Measurements from ENCODE around the gene DBNDD2.
A peak's percentile ranks its signal among the peaks of the same experiment; 100 is the strongest.

The DBNDD2 gene

DNA sequence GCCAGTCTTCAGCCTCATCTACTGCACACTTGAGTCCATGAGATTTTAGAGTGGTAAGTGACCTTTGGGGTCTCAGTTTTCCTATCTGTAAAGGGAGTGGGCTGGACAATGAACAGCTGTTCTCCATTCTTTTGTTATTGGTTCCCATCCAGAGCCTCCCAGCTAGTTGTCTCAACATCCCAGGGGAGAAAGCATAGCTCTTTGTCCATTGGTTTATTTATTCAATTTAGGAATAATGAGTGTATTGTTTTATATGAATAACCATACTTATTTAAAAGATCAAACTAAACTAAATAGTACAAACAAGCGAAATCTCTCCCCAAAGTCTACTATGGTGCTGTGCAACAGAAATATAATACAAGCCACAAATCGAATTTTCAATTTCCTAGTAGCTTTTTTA, 21.5 kb downstream of the DBNDD2 start:
- TF ChIP-seq, protein P1, sequence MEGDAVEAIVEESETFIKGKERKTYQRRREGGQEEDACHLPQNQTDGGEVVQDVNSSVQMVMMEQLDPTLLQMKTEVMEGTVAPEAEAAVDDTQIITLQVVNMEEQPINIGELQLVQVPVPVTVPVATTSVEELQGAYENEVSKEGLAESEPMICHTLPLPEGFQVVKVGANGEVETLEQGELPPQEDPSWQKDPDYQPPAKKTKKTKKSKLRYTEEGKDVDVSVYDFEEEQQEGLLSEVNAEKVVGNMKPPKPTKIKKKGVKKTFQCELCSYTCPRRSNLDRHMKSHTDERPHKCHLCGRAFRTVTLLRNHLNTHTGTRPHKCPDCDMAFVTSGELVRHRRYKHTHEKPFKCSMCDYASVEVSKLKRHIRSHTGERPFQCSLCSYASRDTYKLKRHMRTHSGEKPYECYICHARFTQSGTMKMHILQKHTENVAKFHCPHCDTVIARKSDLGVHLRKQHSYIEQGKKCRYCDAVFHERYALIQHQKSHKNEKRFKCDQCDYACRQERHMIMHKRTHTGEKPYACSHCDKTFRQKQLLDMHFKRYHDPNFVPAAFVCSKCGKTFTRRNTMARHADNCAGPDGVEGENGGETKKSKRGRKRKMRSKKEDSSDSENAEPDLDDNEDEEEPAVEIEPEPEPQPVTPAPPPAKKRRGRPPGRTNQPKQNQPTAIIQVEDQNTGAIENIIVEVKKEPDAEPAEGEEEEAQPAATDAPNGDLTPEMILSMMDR (IDR thresholded peaks at IDR 0.05; ENCODE audit: low read depth, low read length) = no peak
- H3K4me3 ChIP-seq (ENCODE audit: low read depth, low read length) = no peak overlapping the region

DNA sequence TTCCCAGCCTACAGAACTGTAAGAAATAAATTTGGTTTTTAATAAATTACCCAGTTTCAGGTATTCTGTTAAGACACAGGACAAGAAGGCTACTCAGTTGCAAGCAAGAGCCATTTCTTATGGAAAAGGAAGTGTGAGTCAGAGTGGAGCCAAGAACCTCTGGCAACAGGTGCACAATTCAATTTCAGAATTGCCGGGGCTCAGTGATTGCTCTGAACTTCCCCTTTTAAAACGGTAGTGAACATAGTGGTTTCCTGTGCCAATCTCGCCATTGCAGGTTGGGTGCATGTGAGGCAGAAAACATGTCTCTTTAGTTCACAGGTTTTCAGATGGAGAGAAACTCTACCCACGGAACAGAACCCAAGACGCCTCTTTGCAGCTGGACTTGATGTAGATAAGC, 24.2 kb downstream of the DBNDD2 start:
- TF ChIP-seq, protein P1 (IDR thresholded peaks at IDR 0.05; ENCODE audit: low read depth, low read length) = no peak

DNA sequence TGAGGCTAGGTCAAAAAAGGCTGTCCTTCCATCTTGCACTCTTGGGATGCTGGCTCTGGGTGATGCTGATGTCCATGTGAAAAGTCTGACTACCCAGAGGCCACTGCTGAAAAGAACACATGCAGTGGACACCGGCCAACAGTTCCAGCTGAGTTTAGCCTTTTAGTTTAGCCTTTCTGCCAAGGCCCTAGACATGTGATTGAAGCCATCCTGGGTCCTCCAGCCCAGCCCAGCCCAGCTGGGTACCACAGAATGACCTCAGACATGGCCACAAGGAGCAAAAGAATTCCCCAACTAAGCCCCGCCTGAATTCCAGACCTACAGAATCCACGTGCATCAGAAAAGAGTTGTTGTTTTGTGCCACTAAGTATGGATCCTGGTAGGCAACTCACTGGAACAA, 25.2 kb downstream of the DBNDD2 start:
- TF ChIP-seq, protein P1 (IDR thresholded peaks at IDR 0.05; ENCODE audit: low read depth, low read length) = no peak
- no peak overlapping the region for H3K4me3 ChIP-seq (ENCODE audit: low read depth, low read length)

More for the DNA sequence above, 24.2 kb downstream of the DBNDD2 start:
- no peak overlapping the region for H3K4me3 ChIP-seq (ENCODE audit: low read depth, low read length)

DNA sequence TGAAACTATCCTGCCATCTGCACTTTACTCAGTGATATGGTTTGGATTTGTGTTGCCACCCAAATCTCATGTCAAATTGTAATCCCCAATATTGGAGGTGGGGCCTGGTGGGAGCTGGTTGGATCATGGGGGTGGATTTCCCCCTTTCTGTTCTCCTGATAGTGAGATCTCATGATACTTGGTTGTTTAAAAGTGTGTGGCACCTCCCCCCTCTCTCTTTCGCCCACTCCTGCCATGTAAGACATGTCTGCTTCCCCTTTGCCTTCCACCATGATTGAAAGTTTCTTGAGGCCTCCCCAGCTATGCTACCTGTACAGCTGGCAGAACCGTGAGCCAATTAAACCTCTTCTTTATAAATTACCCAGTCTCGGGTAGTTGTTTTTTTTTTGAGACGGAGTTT, 25.9 kb downstream of the DBNDD2 start:
- H3K4me3 ChIP-seq (ENCODE audit: low read depth, low read length) = no peak overlapping the region
- TF ChIP-seq, protein P1 (IDR thresholded peaks at IDR 0.05; ENCODE audit: low read depth, low read length) = no peak

DNA sequence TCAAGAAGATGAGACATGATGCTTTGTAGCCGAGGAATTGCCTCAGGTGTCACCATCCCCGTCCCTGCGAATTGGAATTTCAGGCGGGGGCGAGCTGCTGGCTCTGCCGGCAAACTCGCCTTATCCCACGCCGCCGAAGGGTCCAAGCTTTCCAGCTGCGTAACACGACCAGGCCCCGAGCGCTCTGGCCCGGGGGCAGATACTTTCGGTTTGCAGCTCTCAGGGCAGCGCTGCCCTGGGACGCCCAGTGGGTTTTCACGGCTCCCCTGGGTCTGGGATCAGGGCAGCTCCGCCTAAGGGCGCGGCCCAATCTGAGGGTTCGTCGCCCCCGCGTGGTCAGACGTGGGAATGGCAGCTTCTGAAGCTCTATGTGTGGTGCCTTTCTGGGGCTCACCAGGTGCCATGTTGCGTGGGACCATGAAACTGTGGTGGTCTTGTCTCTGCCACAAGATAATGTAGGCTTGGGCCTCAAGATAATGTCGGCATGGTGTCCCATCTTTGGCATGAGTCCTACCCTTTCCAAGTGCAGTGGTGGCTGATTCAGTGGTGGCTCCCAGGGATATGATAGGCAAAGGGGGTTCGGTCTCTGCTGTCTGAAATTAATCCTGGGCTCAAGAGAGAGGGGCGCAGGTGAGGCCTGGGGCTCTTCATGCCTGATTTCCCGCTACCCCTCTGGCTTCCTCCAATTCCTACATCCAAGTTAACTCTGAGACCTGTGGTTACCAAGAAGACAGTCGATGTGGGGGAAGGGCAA, 28.8 kb downstream of the DBNDD2 start:
- H3K4me3 ChIP-seq (ENCODE audit: low read depth, low read length) = peak overlapping the region; percentile 48
- TF ChIP-seq, protein P1 (IDR thresholded peaks at IDR 0.05; ENCODE audit: low read depth, low read length) = peak; percentile 92

DNA sequence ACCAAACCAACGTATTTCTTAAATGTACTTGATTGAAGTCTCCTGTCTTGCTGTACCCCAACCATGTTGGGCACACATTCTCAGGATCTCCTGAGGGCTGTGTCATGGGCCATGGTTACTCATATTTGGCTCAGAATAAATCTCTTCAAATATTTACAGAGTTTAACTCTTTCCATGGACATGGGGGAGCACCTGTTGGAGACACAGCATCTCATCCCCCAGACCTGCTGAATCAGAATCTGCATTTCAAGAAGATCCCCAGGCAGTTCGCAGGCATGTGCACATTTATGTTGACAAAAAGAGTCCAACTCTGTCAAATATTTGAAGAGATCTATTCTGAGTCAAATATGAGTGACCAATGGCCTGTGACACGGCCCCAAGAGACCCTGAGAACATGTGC, 32.3 kb downstream of the DBNDD2 start:
- TF ChIP-seq, protein P1 (IDR thresholded peaks at IDR 0.05; ENCODE audit: low read depth, low read length) = no peak
- no peak overlapping the region for H3K4me3 ChIP-seq (ENCODE audit: low read depth, low read length)

DNA sequence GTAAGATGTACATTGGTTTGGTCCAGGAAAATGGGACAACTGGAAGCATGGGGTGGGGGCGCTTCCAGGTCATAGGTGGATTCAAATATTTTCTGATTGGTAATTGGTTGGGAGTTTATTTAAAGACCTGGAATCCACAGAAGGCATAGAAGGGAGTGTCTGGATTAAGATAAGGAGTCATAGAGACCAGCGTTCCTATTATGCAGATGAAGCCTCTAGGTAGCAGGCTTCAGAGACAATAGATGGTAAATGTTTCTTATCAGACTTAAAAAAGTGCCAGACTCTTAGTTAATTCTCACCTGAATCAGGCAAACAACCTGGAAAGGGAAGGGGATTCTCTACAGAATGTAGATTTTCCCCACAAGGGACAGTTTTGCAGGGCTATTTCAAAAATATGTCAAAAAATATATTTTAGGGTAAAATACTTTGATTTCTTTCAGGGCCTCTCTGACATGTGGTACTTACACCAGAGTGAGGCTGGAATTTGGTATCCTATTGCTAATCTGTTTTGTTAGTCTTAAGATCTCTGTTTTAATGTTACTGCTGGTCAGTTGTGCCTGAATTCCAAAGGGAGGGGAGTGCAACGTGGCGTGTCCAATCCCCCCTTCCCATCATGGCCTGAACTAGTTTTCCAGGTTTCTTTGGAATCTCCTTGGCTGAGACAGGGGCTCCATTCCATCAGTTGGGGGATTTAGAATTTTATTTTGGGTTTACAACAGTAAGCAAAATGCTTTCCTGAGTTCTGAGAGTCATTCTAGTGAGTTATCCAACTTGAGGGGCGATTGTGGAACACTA, 33.0 kb downstream of the DBNDD2 start:
- TF ChIP-seq, protein P1 (IDR thresholded peaks at IDR 0.05; ENCODE audit: low read depth, low read length) = no peak

More for the DNA sequence above, 33.0 kb downstream of the DBNDD2 start:
- H3K4me3 ChIP-seq (ENCODE audit: low read depth, low read length) = no peak overlapping the region

Data from WI38 (cell line).